ENCODE data around the gene OLR1.

OLR1 gene

GRCh38 chr12:10160617-10161385 is 11.1 kb downstream of the OLR1 start:
- H3K9ac ChIP-seq (ENCODE audit: low read length): no peak overlapping the region
- no peaks in the 10 kb centered on the region for H3K9me2 ChIP-seq (replicated peaks; ENCODE audit: insufficient read depth, low read length)
- 0 out of 2 replicates have a peak, but pooled peaks cover 3% of the 10 kb centered on the region for H3F3A ChIP-seq (ENCODE audit: insufficient read depth, low read length)
- no peak for DNase-seq
- no peaks in the 10 kb centered on the region for H3K27me3 ChIP-seq (replicated peaks; ENCODE audit: insufficient read depth, low read length)
- TF ChIP-seq EZH2 (optimal IDR thresholded peaks at IDR 0.05; ENCODE audit: low read depth, low read length): no peak
- TF ChIP-seq CTCF (IDR thresholded peaks at IDR 0.05; ENCODE audit: low read length): no peak
- no peak for TF ChIP-seq EZH2phosphoT487 (IDR thresholded peaks at IDR 0.05; ENCODE audit: low read length)
- H4K20me1 ChIP-seq (ENCODE audit: insufficient read depth, low read length): no peaks in the 10 kb centered on the region
- no peaks in the 10 kb centered on the region for H3K9me3 ChIP-seq (replicated peaks; ENCODE audit: insufficient read depth, low read length)
- no peaks in the 10 kb centered on the region for H3K79me2 ChIP-seq (ENCODE audit: low read length)
- H3K4me1 ChIP-seq (ENCODE audit: low read length): peaks cover 28% of the 10 kb centered on the region
- no peak overlapping the region for H3K27ac ChIP-seq (ENCODE audit: low read length)
- no peak overlapping the region for H3K4me3 ChIP-seq (ENCODE audit: low read length)
- H3K4me2 ChIP-seq (ENCODE audit: low read depth, low read length): peak overlapping the region; percentile 25; the same call in 1 of the 2 replicates
- no peak overlapping the region for H2AFZ ChIP-seq (ENCODE audit: low read length)
- no peaks in the 10 kb centered on the region for H3K36me3 ChIP-seq (replicated peaks; ENCODE audit: insufficient read depth, low read length)

GRCh38 chr12:10159280-10159679 is 12.7 kb downstream of the OLR1 start:
- Histone ChIP-seq H3K9me2 (replicated peaks; ENCODE audit: insufficient read depth, low read length) (no peaks in the 10 kb centered on the region), H3K9me3 (replicated peaks; ENCODE audit: insufficient read depth, low read length) (no peaks in the 10 kb centered on the region), H2AFZ (ENCODE audit: low read length) (no peak overlapping the region), H3K4me1 (ENCODE audit: low read length) (peaks cover 28% of the 10 kb centered on the region), H3K36me3 (replicated peaks; ENCODE audit: insufficient read depth, low read length) (no peaks in the 10 kb centered on the region), H3K27ac (ENCODE audit: low read length) (no peak overlapping the region), H3K4me2 (ENCODE audit: low read depth, low read length) (0 out of 2 replicates have a peak overlapping the region, but pooled peaks have one; percentile 10), H4K20me1 (ENCODE audit: insufficient read depth, low read length) (no peaks in the 10 kb centered on the region), H3F3A (ENCODE audit: insufficient read depth, low read length) (0 out of 2 replicates have a peak, but pooled peaks cover 3% of the 10 kb centered on the region), H3K4me3 (ENCODE audit: low read length) (no peak overlapping the region), H3K9ac (ENCODE audit: low read length) (no peak overlapping the region), H3K79me2 (ENCODE audit: low read length) (no peaks in the 10 kb centered on the region), H3K27me3 (replicated peaks; ENCODE audit: insufficient read depth, low read length) (no peaks in the 10 kb centered on the region)
- DNase-seq: no peak
- TF ChIP-seq EZH2phosphoT487 (IDR thresholded peaks at IDR 0.05; ENCODE audit: low read length) (no peak), EZH2 (optimal IDR thresholded peaks at IDR 0.05; ENCODE audit: low read depth, low read length) (no peak), CTCF (IDR thresholded peaks at IDR 0.05; ENCODE audit: low read length) (no peak)

- Histone ChIP-seq H4K20me1 (ENCODE audit: insufficient read depth, low read length) (no peaks in the 10 kb centered on the region), H2AFZ (ENCODE audit: low read length) (no peak overlapping the region)
Observed at GRCh38 chr12:10158406-10158805, 13.5 kb downstream of the OLR1 start.

More at GRCh38 chr12:10158406-10158805, 13.5 kb downstream of the OLR1 start:
- peaks cover 32% of the 10 kb centered on the region for H3K4me1 ChIP-seq (ENCODE audit: low read length)
- no peak overlapping the region for H3K9ac ChIP-seq (ENCODE audit: low read length)
- no peak for DNase-seq
- H3K9me3 ChIP-seq (replicated peaks; ENCODE audit: insufficient read depth, low read length): no peaks in the 10 kb centered on the region
- no peaks in the 10 kb centered on the region for H3K36me3 ChIP-seq (replicated peaks; ENCODE audit: insufficient read depth, low read length)
- H3K79me2 ChIP-seq (ENCODE audit: low read length): no peaks in the 10 kb centered on the region
- H3K27me3 ChIP-seq (replicated peaks; ENCODE audit: insufficient read depth, low read length): no peaks in the 10 kb centered on the region
- no peak overlapping the region for H3K4me3 ChIP-seq (ENCODE audit: low read length)
- H3K4me2 ChIP-seq (ENCODE audit: low read depth, low read length): peak overlapping the region; percentile 10; the same call in 1 of the 2 replicates
- 0 out of 2 replicates have a peak, but pooled peaks cover 3% of the 10 kb centered on the region for H3F3A ChIP-seq (ENCODE audit: insufficient read depth, low read length)
- H3K27ac ChIP-seq (ENCODE audit: low read length): no peak overlapping the region
- H3K9me2 ChIP-seq (replicated peaks; ENCODE audit: insufficient read depth, low read length): no peaks in the 10 kb centered on the region
- TF ChIP-seq CTCF (IDR thresholded peaks at IDR 0.05; ENCODE audit: low read length): peak; percentile 21; the same call in 1 of the 2 replicates
- no peak for TF ChIP-seq EZH2 (optimal IDR thresholded peaks at IDR 0.05; ENCODE audit: low read depth, low read length)
- no peak for TF ChIP-seq EZH2phosphoT487 (IDR thresholded peaks at IDR 0.05; ENCODE audit: low read length)
